Bronchial epithelial cell (primary cell): ENCODE data around the gene VEGFB. TPM values are rescaled to one million over a fixed set of nuclear protein-coding genes. Genes with fewer than 3 reads are reported as not detected.

Experiments
- DNase-seq: peaks from one replicate; pipeline ENCODE4 v3.0.0-alpha.2; 2010; ENCODE audit warnings: low read depth
- FAIRE-seq: peaks from 2 replicates; lab custom pipeline; 2011; peaks lifted over from hg19 to GRCh38; lab: Jason Lieb, UNC
- H3K27me3 ChIP-seq: 2 replicates; pipeline ENCODE4 v1.5.1; 2011; ENCODE audit warnings: low read length; ENCODE audit not compliant: control insufficient read depth, insufficient read depth
- H3K36me3 ChIP-seq: 2 replicates; pipeline ENCODE4 v1.5.1; 2011; ENCODE audit warnings: low read length; ENCODE audit not compliant: control insufficient read depth, insufficient read depth
- H3K4me3 ChIP-seq: 2 replicates; pipeline ENCODE4 v1.5.1; 2011; ENCODE audit warnings: mild to moderate bottlenecking, low read depth, low read length, control low read depth
- CTCF ChIP-seq: IDR thresholded peaks from 2 replicates; pipeline ENCODE4 v1.5.1; 2011; ENCODE audit warnings: mild to moderate bottlenecking, moderate library complexity, low read length, control low read depth, inconsistent platforms; ENCODE audit not compliant: insufficient read depth, severe bottlenecking
- total RNA-seq: library from RNA; depleted of rRNA; stranded (reverse); fragments of >200 nt; gene quantifications from 2 replicates; pipeline ENCODE4 v1.2.1, GENCODE V29; 2014

VEGFB gene
- 6.7 and 12.4 TPM in 2 replicates for total RNA-seq

- no peak for DNase-seq
- peak within 1 kb of the TSS; percentile 45 for H3K4me3 ChIP-seq
- no peak for FAIRE-seq
- peaks cover 1% of the 10 kb centered on the region for H3K36me3 ChIP-seq
- no peak for TF ChIP-seq CTCF
- H3K27me3 ChIP-seq: no peaks in the 10 kb centered on the region
These were observed at the start of gene VEGFB for GRCh38 chr11:64233913-64234586. VEGFB (plus strand) TSS chr11:64234584; CDS start chr11:64234834, 250 bp downstream.

GRCh38 chr11:64185175-64185692 lies 49.1 kb upstream of the VEGFB start:
- peak; percentile 50 for DNase-seq
- H3K4me3 ChIP-seq: peak overlapping the region; percentile 73
- peak; percentile 70 for TF ChIP-seq CTCF

GRCh38 chr11:64185693-64186491 lies 48.5 kb upstream of the VEGFB start, which contains the start of gene STIP1:
STIP1 (plus strand) TSS chr11:64186171; CDS start chr11:64186262, 91 bp downstream.
- peak; percentile 52 for FAIRE-seq
- Histone ChIP-seq H3K27me3 (no peaks in the 10 kb centered on the region), H3K36me3 (peaks cover 3% of the 10 kb centered on the region), H3K4me3 (peak within 1 kb of the TSS; percentile 73)
- TF ChIP-seq CTCF: peak; percentile 67
- DNase-seq: peak; percentile 100

More at GRCh38 chr11:64185175-64185692, 49.1 kb upstream of the VEGFB start:
- FAIRE-seq: no peak
- Histone ChIP-seq H3K36me3 (peaks cover 3% of the 10 kb centered on the region), H3K27me3 (no peaks in the 10 kb centered on the region)

- no peak for FAIRE-seq
These were observed 47.8 kb upstream of the VEGFB start for GRCh38 chr11:64186492-64187165.

More at GRCh38 chr11:64186492-64187165, 47.8 kb upstream of the VEGFB start:
- no peak for DNase-seq
- H3K36me3 ChIP-seq: peaks cover 3% of the 10 kb centered on the region
- no peak for TF ChIP-seq CTCF
- H3K4me3 ChIP-seq: no peak overlapping the region
- H3K27me3 ChIP-seq: no peaks in the 10 kb centered on the region
